Ovary (tissue), 3 donors: ENCODE results near the gene LRGUK.

Source experiments
- CTCF ChIP-seq, 3 donors: fragments of 450-650 bp in 2 of 3; fragments of 200-600 bp in 1 of 3; IDR thresholded peaks; one replicate each; pipeline versions ENCODE4 v1.5.1 to v1.8.0; 2016 to 2022; ENCODE audit warnings: antibody characterized with exemption in 3 of 3, mild to moderate bottlenecking in 1 of 3
- EP300 ChIP-seq: sonication (generic); formaldehyde crosslinking; IDR thresholded peaks from one replicate; pipeline ENCODE4 v1.6.1; 2017; ENCODE audit warnings: antibody characterized with exemption
- POLR2A ChIP-seq: fragments of 450-650 bp; IDR thresholded peaks from one replicate; pipeline ENCODE4 v1.6.1; 2017; ENCODE audit warnings: antibody characterized with exemption, mild to moderate bottlenecking, moderate library complexity
- donor health status: DM: no; HTN: no; CAD: no.

GRCh38 chr7:134279898-134280297 lies 152.8 kb downstream of the LRGUK start:
- TF ChIP-seq CTCF (IDR thresholded peaks at IDR 0.05) (no peak), POLR2A (no peak), EP300 (no peak)
